H9 (cell line): ENCODE measurements around the gene SFXN1. TPM values are rescaled to one million over a fixed set of nuclear protein-coding genes. Genes with fewer than 3 reads are reported as not detected.

Experiments
- DNase-seq: peaks from one replicate; pipeline ENCODE4 v3.0.0-alpha.2; 2017
- H2AFZ ChIP-seq: one replicate; pipeline ENCODE4 v1.6.1; 2013; ENCODE audit warnings: mild to moderate bottlenecking, low read length, control low read depth, moderate library complexity
- H2AK5ac ChIP-seq: 2 replicates; pipeline ENCODE4 v1.6.1; 2013; ENCODE audit warnings: low read length, control low read depth, mixed read lengths; ENCODE audit not compliant: insufficient read length
- H2BK120ac ChIP-seq: one replicate; pipeline ENCODE4 v1.6.1; 2013; ENCODE audit warnings: low read depth, mild to moderate bottlenecking, low read length, control low read depth, inconsistent platforms; ENCODE audit not compliant: poor library complexity, severe bottlenecking
- H2BK12ac ChIP-seq: 2 replicates; pipeline ENCODE4 v1.6.1; 2013; ENCODE audit warnings: low read length, control low read depth, mixed read lengths, low read depth; ENCODE audit not compliant: insufficient read length
- H2BK15ac ChIP-seq: 2 replicates; pipeline ENCODE4 v1.6.1; 2013; ENCODE audit warnings: low read depth, low read length, control low read depth
- H2BK20ac ChIP-seq: one replicate; pipeline ENCODE4 v1.6.1; 2013; ENCODE audit warnings: low read depth, mild to moderate bottlenecking, low read length, control low read depth, inconsistent platforms; ENCODE audit not compliant: poor library complexity, severe bottlenecking
- H2BK5ac ChIP-seq: 2 replicates; pipeline ENCODE4 v1.6.1; 2013; ENCODE audit warnings: low read length, control low read depth, mixed read lengths; ENCODE audit not compliant: insufficient read length
- H3K14ac ChIP-seq: 2 replicates; pipeline ENCODE4 v1.6.1; 2013; ENCODE audit warnings: low read length, control low read depth; ENCODE audit not compliant: insufficient read depth
- H3K18ac ChIP-seq: 2 replicates; pipeline ENCODE4 v1.6.1; 2013; ENCODE audit warnings: low read depth, mild to moderate bottlenecking, mixed read lengths, low read length, control low read depth; ENCODE audit not compliant: insufficient read length
- H3K23ac ChIP-seq: 2 replicates; pipeline ENCODE4 v1.6.1; 2013; ENCODE audit warnings: low read length, control low read depth, mixed read lengths, low read depth; ENCODE audit not compliant: insufficient read length
- H3K23me2 ChIP-seq: 2 replicates; pipeline ENCODE4 v1.6.1; 2013; ENCODE audit warnings: low read depth, mild to moderate bottlenecking, mixed read lengths, low read length, control low read depth; ENCODE audit not compliant: insufficient read length, poor library complexity, severe bottlenecking
- H3K27ac ChIP-seq: 2 replicates; pipeline ENCODE4 v1.5.1; 2013; ENCODE audit warnings: low read length, control low read depth, mixed read lengths, low read depth; ENCODE audit not compliant: insufficient read length
- H3K27me3 ChIP-seq: 2 replicates; pipeline ENCODE4 v1.6.1; 2013; ENCODE audit warnings: low read length, control low read depth, inconsistent platforms; ENCODE audit not compliant: insufficient read depth
- H3K4ac ChIP-seq: 2 replicates; pipeline ENCODE4 v1.6.1; 2013; ENCODE audit warnings: low read depth, mild to moderate bottlenecking, control low read depth, inconsistent platforms, low read length, moderate library complexity
- H3K4me1 ChIP-seq: 2 replicates; pipeline ENCODE4 v1.6.1; 2013; ENCODE audit warnings: low read length, control low read depth, inconsistent platforms; ENCODE audit not compliant: insufficient read depth
- H3K4me2 ChIP-seq: 2 replicates; pipeline ENCODE4 v1.6.1; 2013; ENCODE audit warnings: low read length, control low read depth, mixed read lengths; ENCODE audit not compliant: insufficient read length, insufficient read depth
- H3K56ac ChIP-seq: 2 replicates; pipeline ENCODE4 v1.6.1; 2013; ENCODE audit warnings: low read depth, mild to moderate bottlenecking, mixed read lengths, low read length, control low read depth; ENCODE audit not compliant: insufficient read length
- H3K79me1 ChIP-seq: 2 replicates; pipeline ENCODE4 v1.6.1; 2013; ENCODE audit warnings: low read depth, mild to moderate bottlenecking, moderate library complexity, low read length, control low read depth, inconsistent platforms; ENCODE audit not compliant: insufficient read depth, poor library complexity, severe bottlenecking
- H3K79me2 ChIP-seq: 2 replicates; pipeline ENCODE4 v1.6.1; 2013; ENCODE audit warnings: low read length, control low read depth, inconsistent platforms; ENCODE audit not compliant: insufficient read depth
- H3K9ac ChIP-seq: 2 replicates; pipeline ENCODE4 v1.6.1; 2013; ENCODE audit warnings: low read length, control low read depth, mixed read lengths; ENCODE audit not compliant: insufficient read length; ENCODE audit errors: extremely low read depth
- H3K9me3 ChIP-seq: one replicate; pipeline ENCODE4 v1.6.1; 2013; ENCODE audit warnings: low read depth, low read length, inconsistent platforms; ENCODE audit not compliant: control insufficient read depth
- H3T11ph ChIP-seq: one replicate; pipeline ENCODE4 v1.6.1; 2013; ENCODE audit warnings: mild to moderate bottlenecking, low read length, control low read depth, inconsistent platforms
- H4K20me1 ChIP-seq: one replicate; pipeline ENCODE4 v1.6.1; 2013; ENCODE audit not compliant: control insufficient read depth, insufficient read length, insufficient read depth
- H4K5ac ChIP-seq: 2 replicates; pipeline ENCODE4 v1.6.1; 2013; ENCODE audit warnings: low read depth, mild to moderate bottlenecking, mixed read lengths, low read length, control low read depth; ENCODE audit not compliant: insufficient read length
- H4K8ac ChIP-seq: replicated peaks from 2 replicates; pipeline ENCODE4 v1.6.1; 2013; ENCODE audit warnings: low read length, control low read depth, mixed read lengths, low read depth; ENCODE audit not compliant: insufficient read length
- H4K91ac ChIP-seq: 2 replicates; pipeline ENCODE4 v1.6.1; 2013; ENCODE audit warnings: low read depth, mild to moderate bottlenecking, moderate library complexity, mixed read lengths, low read length, control low read depth; ENCODE audit not compliant: insufficient read length
- H3K27ac Mint-ChIP-seq, 3 experiments: 2 replicates in 2 of 3; 3 replicates in 1 of 3; pipeline ENCODE4 v1.8.0; 2020 to 2021; ENCODE audit warnings: mixed read lengths in 3 of 3, mild to moderate bottlenecking in 1 of 3, moderate library complexity in 1 of 3
- H3K27me3 Mint-ChIP-seq: 2 replicates; pipeline ENCODE4 v1.8.0; 2021; ENCODE audit warnings: low read depth, mild to moderate bottlenecking, moderate library complexity, mixed read lengths
- H3K36me3 Mint-ChIP-seq, 3 experiments: 2 replicates in 2 of 3; 3 replicates in 1 of 3; pipeline ENCODE4 v1.8.0; 2020 to 2021; ENCODE audit warnings: low read depth in 3 of 3, mixed read lengths in 3 of 3; ENCODE audit not compliant: insufficient read depth in 1 of 3
- H3K4me1 Mint-ChIP-seq, 2 experiments: 2 replicates each; pipeline ENCODE4 v1.8.0; 2020; ENCODE audit warnings: mixed read lengths in 2 of 2
- H3K4me3 Mint-ChIP-seq, 2 experiments: 2 replicates in 1 of 2; 3 replicates in 1 of 2; pipeline ENCODE4 v1.8.0; 2020 to 2021; ENCODE audit warnings: mild to moderate bottlenecking in 2 of 2, mixed read lengths in 2 of 2, moderate library complexity in 1 of 2
- H3K9me3 Mint-ChIP-seq, 2 experiments: 2 replicates in 1 of 2; 3 replicates in 1 of 2; pipeline ENCODE4 v1.8.0; 2020; ENCODE audit warnings: mild to moderate bottlenecking in 2 of 2, mixed read lengths in 2 of 2, moderate library complexity in 1 of 2
- WGBS: extraction: QIAGEN DNeasy Blood & Tissue Kit; methylation state at CpG from one replicate; pipeline ENCODE4 v1.1.7; 2013; ENCODE audit warnings: missing lambda C conversion rate, low lambda C conversion rate, mixed read lengths; ENCODE audit not compliant: insufficient read length; ENCODE audit errors: extremely low coverage; 5-methylcytosine and 5-hydroxymethylcytosine counted together
- total RNA-seq: library from RNA; stranded (reverse); gene quantifications from 2 replicates; pipeline ENCODE4 v1.2.1, GENCODE V29; 2021
- TF ChIP-seq, protein P1 (sequence below): fragments of 200-600 bp; sonication (generic); conservative IDR thresholded peaks from 3 replicates; pipeline ENCODE4 v1.8.0; 2021; ENCODE audit warnings: antibody characterized with exemption, mild to moderate bottlenecking

The SFXN1 gene
- total RNA-seq, 1 experiment from 2014 or later = 99.2 TPM

DNA sequence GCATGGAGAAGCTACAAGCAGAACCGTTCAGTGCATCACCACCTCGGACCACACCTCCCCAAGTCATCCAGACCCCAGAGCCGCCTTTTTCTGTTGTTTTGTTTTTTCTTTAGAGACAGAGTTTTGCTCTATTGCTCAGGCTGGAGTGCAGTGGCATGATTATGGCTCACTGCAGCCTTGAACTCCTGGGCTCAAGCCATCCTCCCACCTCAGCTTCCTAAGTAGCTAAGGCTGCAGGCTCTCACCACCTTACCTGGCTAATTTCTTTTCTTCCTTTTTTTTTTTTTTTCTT lies 13.5 kb upstream of the SFXN1 start:
- no peak overlapping the region for H2BK12ac ChIP-seq
- H3K4me2 ChIP-seq = no peak overlapping the region
- no peak overlapping the region for H3K14ac ChIP-seq
- Mint-ChIP-seq H3K4me1 (peaks cover 5 to 8% of the 10 kb centered on the region in 2 experiments), H3K4me3 (no peak overlapping the region), H3K27ac (no peak overlapping the region; a peak in 1 of 7 replicates), H3K9me3 (no peaks in the 10 kb centered on the region), H3K27me3 (peaks cover 12% of the 10 kb centered on the region), H3K36me3 (no peaks in the 10 kb centered on the region)
- H2AFZ ChIP-seq = peak overlapping the region; percentile 88
- H2AK5ac ChIP-seq = no peak overlapping the region
- no peaks in the 10 kb centered on the region for H3K9me3 ChIP-seq
- H4K5ac ChIP-seq = no peak overlapping the region
- H4K20me1 ChIP-seq = no peaks in the 10 kb centered on the region
- no peak overlapping the region for H3K23ac ChIP-seq
- no peaks in the 10 kb centered on the region for H3K23me2 ChIP-seq
- DNase-seq = no peak
- no peak overlapping the region for H2BK15ac ChIP-seq
- H3K9ac ChIP-seq = no peak overlapping the region
- no peak overlapping the region for H2BK120ac ChIP-seq
- H3K4me1 ChIP-seq = no peaks in the 10 kb centered on the region
- no peak overlapping the region for H2BK5ac ChIP-seq
- H4K91ac ChIP-seq = no peak overlapping the region
- H3K79me2 ChIP-seq = no peaks in the 10 kb centered on the region
- H3K56ac ChIP-seq = no peak overlapping the region
- H4K8ac ChIP-seq = no peak overlapping the region
- no peak overlapping the region for H3K27ac ChIP-seq
- TF ChIP-seq, protein P1, sequence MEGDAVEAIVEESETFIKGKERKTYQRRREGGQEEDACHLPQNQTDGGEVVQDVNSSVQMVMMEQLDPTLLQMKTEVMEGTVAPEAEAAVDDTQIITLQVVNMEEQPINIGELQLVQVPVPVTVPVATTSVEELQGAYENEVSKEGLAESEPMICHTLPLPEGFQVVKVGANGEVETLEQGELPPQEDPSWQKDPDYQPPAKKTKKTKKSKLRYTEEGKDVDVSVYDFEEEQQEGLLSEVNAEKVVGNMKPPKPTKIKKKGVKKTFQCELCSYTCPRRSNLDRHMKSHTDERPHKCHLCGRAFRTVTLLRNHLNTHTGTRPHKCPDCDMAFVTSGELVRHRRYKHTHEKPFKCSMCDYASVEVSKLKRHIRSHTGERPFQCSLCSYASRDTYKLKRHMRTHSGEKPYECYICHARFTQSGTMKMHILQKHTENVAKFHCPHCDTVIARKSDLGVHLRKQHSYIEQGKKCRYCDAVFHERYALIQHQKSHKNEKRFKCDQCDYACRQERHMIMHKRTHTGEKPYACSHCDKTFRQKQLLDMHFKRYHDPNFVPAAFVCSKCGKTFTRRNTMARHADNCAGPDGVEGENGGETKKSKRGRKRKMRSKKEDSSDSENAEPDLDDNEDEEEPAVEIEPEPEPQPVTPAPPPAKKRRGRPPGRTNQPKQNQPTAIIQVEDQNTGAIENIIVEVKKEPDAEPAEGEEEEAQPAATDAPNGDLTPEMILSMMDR = no peak; the same call in 2 of the 3 replicates
- no peaks in the 10 kb centered on the region for H3K27me3 ChIP-seq
- no CpG with 5 or more reads among the region's 3 CpGs for WGBS
- H3K4ac ChIP-seq = no peak overlapping the region
- no peak overlapping the region for H2BK20ac ChIP-seq
- H3K18ac ChIP-seq = no peak overlapping the region
- H3T11ph ChIP-seq = no peak overlapping the region
- H3K79me1 ChIP-seq = no peaks in the 10 kb centered on the region
